Stimulated activated memory B cell treated with anti-CD40 and anti-IgM and Interleukin-4, amounts not matched to agents 10 μg/mL and 1 μg/mL and 100 μg/mL, for 72 hours (primary cell): ENCODE measurements around the gene PKD2.
"Not testable (repeated sequence)": the region's sequence is repeated elsewhere in the genome, so short reads cannot be mapped to it uniquely, and the experiment has no call there.

Experiments
- ATAC-seq: fragments of 150-1000 bp; cut with Tn5 transposase; 2 replicates; pipeline ENCODE4 v1.10.0; 2021
- H3K27ac Mint-ChIP-seq: one replicate; pipeline ENCODE4 v1.8.0; 2022; ENCODE audit warnings: mild to moderate bottlenecking, mixed read lengths
- H3K27me3 Mint-ChIP-seq: one replicate; pipeline ENCODE4 v1.8.0; 2022; ENCODE audit warnings: mixed read lengths
- H3K36me3 Mint-ChIP-seq: one replicate; pipeline ENCODE4 v1.8.0; 2022; ENCODE audit warnings: mixed read lengths
- H3K4me1 Mint-ChIP-seq: one replicate; pipeline ENCODE4 v1.8.0; 2022; ENCODE audit warnings: mixed read lengths
- H3K4me3 Mint-ChIP-seq: one replicate; pipeline ENCODE4 v1.8.0; 2022; ENCODE audit warnings: mild to moderate bottlenecking, moderate library complexity, mixed read lengths
- H3K9me3 Mint-ChIP-seq: one replicate; pipeline ENCODE4 v1.8.0; 2022; ENCODE audit warnings: mixed read lengths

PKD2 gene

DNA sequence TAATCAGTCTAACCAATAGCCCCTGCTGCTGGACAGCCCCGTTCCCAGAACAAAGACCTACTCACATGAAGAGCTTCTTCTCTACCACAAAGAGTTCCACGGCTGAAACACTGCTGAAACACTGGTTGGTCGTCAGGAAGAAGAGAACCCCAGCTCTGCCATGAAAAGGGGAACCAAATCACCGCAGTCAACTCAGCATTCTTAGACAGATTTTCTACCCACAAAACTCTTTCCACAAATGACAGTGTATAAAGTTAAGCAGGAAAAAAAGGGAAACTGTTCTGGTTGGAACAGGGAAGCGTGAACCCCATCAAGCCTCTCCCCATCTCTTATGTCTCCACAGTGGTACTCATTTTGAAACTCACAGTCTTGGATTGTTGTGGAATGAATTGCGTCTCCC lies 93.7 kb downstream of the PKD2 start:
- no peak overlapping the region for H3K27ac Mint-ChIP-seq
- no peaks in the 10 kb centered on the region for H3K9me3 Mint-ChIP-seq
- no peak for ATAC-seq
- H3K4me1 Mint-ChIP-seq = no peaks in the 10 kb centered on the region
- H3K4me3 Mint-ChIP-seq = no peak overlapping the region
- no peaks in the 10 kb centered on the region for H3K36me3 Mint-ChIP-seq
- H3K27me3 Mint-ChIP-seq = peaks cover 18% of the 10 kb centered on the region

DNA sequence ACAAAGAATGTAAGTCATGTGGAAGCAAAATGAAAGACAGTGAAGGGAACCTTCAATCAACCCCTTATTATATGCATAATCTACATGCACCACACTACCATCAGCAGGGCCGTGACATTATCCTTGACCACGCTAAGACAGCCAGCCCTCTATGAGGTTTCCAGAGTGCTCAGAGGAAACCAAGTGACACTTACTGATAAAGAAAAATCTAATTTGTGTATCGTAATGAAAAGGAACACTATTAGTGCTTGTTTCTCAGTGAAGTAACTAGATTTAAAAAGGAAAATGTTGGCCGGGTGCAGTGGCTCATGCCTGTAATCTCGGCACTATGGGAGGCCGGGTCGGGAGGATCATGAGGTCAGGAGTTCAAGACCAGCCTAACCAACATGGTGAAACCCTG lies 94.6 kb downstream of the PKD2 start:
- no peaks in the 10 kb centered on the region for H3K36me3 Mint-ChIP-seq
- no peak overlapping the region for H3K27ac Mint-ChIP-seq
- H3K4me3 Mint-ChIP-seq = no peak overlapping the region
- H3K27me3 Mint-ChIP-seq = peaks cover 21% of the 10 kb centered on the region
- no peaks in the 10 kb centered on the region for H3K4me1 Mint-ChIP-seq
- H3K9me3 Mint-ChIP-seq = no peaks in the 10 kb centered on the region
- no peak for ATAC-seq

- Mint-ChIP-seq H3K4me1 (no peaks in the 10 kb centered on the region), H3K9me3 (no peaks in the 10 kb centered on the region), H3K27me3 (peaks cover 21% of the 10 kb centered on the region), H3K36me3 (no peaks in the 10 kb centered on the region), H3K27ac (no peak overlapping the region), H3K4me3 (no peak overlapping the region)
- ATAC-seq = no peak
Observed at GRCh38 chr4:88104902-88105610, 97.6 kb downstream of the PKD2 start.

DNA sequence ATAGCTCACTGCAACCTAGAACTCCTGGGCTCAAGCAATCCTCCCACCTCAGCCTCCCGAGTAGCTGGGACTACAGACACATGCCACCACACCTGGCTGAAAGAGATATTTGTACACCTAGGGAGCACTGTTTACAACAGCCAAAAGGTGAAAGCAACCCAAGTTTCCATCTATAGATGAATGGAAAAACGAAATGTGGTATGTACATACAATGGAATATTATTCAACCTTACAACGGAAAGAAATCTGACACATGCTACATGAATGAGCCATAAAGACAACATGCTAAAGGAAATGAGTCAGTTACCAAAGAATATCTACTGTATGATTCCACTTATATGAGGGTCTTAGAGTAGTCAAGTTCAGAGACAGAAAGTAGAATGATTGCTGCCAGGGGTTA lies 98.8 kb downstream of the PKD2 start:
- Mint-ChIP-seq H3K4me1 (no peaks in the 10 kb centered on the region), H3K27ac (no peak overlapping the region), H3K9me3 (no peaks in the 10 kb centered on the region), H3K27me3 (peaks cover 21% of the 10 kb centered on the region), H3K36me3 (no peaks in the 10 kb centered on the region), H3K4me3 (no peak overlapping the region)
- no peak for ATAC-seq

GRCh38 chr4:88107406-88108107 lies 100.1 kb downstream of the PKD2 start:
- H3K36me3 Mint-ChIP-seq = no peaks in the 10 kb centered on the region
- no peak for ATAC-seq

DNA sequence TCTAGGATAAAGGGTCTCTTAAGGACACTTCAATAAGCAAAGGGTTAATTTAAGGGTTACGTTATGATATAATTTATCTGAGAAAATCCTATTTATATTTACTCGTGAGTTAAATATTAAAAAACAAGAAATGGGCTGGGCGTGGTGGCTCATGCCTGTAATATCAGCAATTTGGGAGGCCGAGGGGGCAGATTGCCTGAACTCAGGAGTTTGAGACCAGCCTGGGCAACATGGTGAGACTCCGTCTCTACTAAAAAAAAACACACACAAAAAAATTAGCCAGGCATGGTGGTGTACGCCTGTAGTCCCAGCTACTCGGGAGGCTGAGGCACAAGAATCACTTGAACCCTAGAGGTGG lies 100.7 kb downstream of the PKD2 start:
- H3K36me3 Mint-ChIP-seq, H3K4me3 Mint-ChIP-seq, ATAC-seq, H3K9me3 Mint-ChIP-seq, H3K4me1 Mint-ChIP-seq, H3K27ac Mint-ChIP-seq: not testable (repeated sequence)
- H3K27me3 Mint-ChIP-seq = peaks cover 21% of the 10 kb centered on the region

More at GRCh38 chr4:88107406-88108107, 100.1 kb downstream of the PKD2 start:
- no peak overlapping the region for H3K4me3 Mint-ChIP-seq
- no peak overlapping the region for H3K27ac Mint-ChIP-seq
- peaks cover 21% of the 10 kb centered on the region for H3K27me3 Mint-ChIP-seq
- no peaks in the 10 kb centered on the region for H3K4me1 Mint-ChIP-seq
- no peaks in the 10 kb centered on the region for H3K9me3 Mint-ChIP-seq

GRCh38 chr4:88108747-88109122 lies 101.3 kb downstream of the PKD2 start:
- Mint-ChIP-seq H3K27ac (no peak overlapping the region), H3K36me3 (no peaks in the 10 kb centered on the region), H3K4me1 (no peaks in the 10 kb centered on the region), H3K4me3 (no peak overlapping the region), H3K9me3 (no peaks in the 10 kb centered on the region), H3K27me3 (peaks cover 15% of the 10 kb centered on the region)
- no peak for ATAC-seq

GRCh38 chr4:88109123-88109881 lies 101.9 kb downstream of the PKD2 start:
- no peak for ATAC-seq
- no peaks in the 10 kb centered on the region for H3K36me3 Mint-ChIP-seq
- H3K4me3 Mint-ChIP-seq = no peak overlapping the region
- no peak overlapping the region for H3K27ac Mint-ChIP-seq
- no peaks in the 10 kb centered on the region for H3K9me3 Mint-ChIP-seq
- peaks cover 12% of the 10 kb centered on the region for H3K27me3 Mint-ChIP-seq
- no peaks in the 10 kb centered on the region for H3K4me1 Mint-ChIP-seq

GRCh38 chr4:88110826-88111225 lies 103.4 kb downstream of the PKD2 start:
- H3K4me1 Mint-ChIP-seq = peaks cover 6% of the 10 kb centered on the region
- no peaks in the 10 kb centered on the region for H3K36me3 Mint-ChIP-seq
- ATAC-seq = no peak
- no peaks in the 10 kb centered on the region for H3K9me3 Mint-ChIP-seq
- peaks cover 6% of the 10 kb centered on the region for H3K27me3 Mint-ChIP-seq
- no peak overlapping the region for H3K27ac Mint-ChIP-seq
- no peak overlapping the region for H3K4me3 Mint-ChIP-seq

- Mint-ChIP-seq H3K36me3 (no peaks in the 10 kb centered on the region), H3K27me3 (no peaks in the 10 kb centered on the region), H3K4me3 (no peak overlapping the region), H3K9me3 (no peaks in the 10 kb centered on the region), H3K27ac (no peak overlapping the region), H3K4me1 (peaks cover 8% of the 10 kb centered on the region)
- ATAC-seq = no peak
Observed at GRCh38 chr4:88112856-88113255, 105.4 kb downstream of the PKD2 start.

DNA sequence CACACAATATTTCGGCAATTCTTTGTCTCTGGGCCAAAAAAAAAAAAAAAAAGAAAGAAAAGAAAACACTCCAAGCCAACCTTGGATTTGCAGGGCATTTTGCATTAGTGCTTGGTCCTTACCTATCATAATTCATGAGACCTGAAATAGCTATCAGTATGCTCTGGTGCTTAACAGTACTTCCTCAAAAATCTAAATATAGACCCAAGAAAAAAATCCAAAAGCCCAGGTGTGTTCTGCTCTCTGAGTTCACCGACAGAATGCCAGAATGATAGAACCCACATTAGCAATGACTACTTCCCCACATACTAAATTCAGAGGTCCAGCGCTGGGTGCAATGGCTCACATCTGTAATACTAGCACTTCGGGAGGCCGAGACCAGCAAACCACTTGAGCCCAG lies 108.2 kb downstream of the PKD2 start:
- no peak overlapping the region for H3K4me3 Mint-ChIP-seq
- no peaks in the 10 kb centered on the region for H3K27me3 Mint-ChIP-seq
- no peaks in the 10 kb centered on the region for H3K36me3 Mint-ChIP-seq

DNA sequence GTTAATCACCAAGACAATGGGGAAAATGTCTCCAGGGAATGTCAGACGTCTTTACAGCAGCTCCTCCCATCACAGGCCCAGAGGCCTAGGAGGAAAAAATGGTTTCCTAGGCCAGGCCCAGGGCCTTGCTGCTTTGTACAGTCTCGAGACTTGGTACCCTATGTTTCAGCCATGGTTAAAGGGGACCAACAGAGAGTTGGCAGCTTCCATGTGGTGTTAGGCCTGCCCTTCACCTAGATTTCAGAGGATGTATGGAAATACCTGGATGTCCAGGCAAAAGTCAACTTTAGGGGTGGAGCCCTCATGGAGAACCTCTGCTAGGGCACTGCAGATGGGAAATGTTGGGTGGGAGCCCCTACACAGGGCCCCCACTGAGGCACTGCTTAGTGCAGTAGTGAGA lies 112.5 kb downstream of the PKD2 start:
- Mint-ChIP-seq H3K9me3 (peaks cover 22% of the 10 kb centered on the region), H3K4me1 (peaks cover 8% of the 10 kb centered on the region), H3K27me3 (peaks cover 21% of the 10 kb centered on the region), H3K4me3 (no peak overlapping the region), H3K36me3 (peaks cover 6% of the 10 kb centered on the region), H3K27ac (no peak overlapping the region)
- no peak for ATAC-seq

More for the DNA sequence above, 108.2 kb downstream of the PKD2 start:
- peaks cover 8% of the 10 kb centered on the region for H3K4me1 Mint-ChIP-seq
- H3K9me3 Mint-ChIP-seq = peaks cover 11% of the 10 kb centered on the region
- ATAC-seq = no peak
- H3K27ac Mint-ChIP-seq = no peak overlapping the region

GRCh38 chr4:88122260-88122659 lies 114.8 kb downstream of the PKD2 start:
- ATAC-seq, H3K36me3 Mint-ChIP-seq, H3K4me1 Mint-ChIP-seq, H3K4me3 Mint-ChIP-seq, H3K27ac Mint-ChIP-seq: not testable (repeated sequence)
- peaks cover 23% of the 10 kb centered on the region for H3K27me3 Mint-ChIP-seq
- peaks cover 33% of the 10 kb centered on the region for H3K9me3 Mint-ChIP-seq
